HepG2 (cell line): Measurements from ENCODE around the gene OR2A25. TPM values are rescaled to one million over a fixed set of nuclear protein-coding genes. Genes with fewer than 3 reads are reported as not detected.

ENCODE experiments used
- ATAC-seq: fragments of 200-7000 bp; cut with Tn5 transposase; 3 replicates; pipeline ENCODE4 v1.9.1; 2020; ENCODE audit warnings: mild to moderate bottlenecking, moderate library complexity
- BruUV-seq: library from RNA; stranded (reverse); fragments of 400-500 nt; replicated peaks from 2 replicates; lab custom pipeline; 2021; lab: Mats Ljungman, UMichigan
- CTCF ChIA-PET: fragments of 300-600 bp; formaldehyde crosslinking; extraction: SDS; loops from one replicate; lab custom pipeline; 2021; ENCODE audit warnings: low total read pairs, inconsistent platforms, low intra/inter-chr PET ratio; lab: Yijun Ruan, JAX
- POLR2A ChIA-PET: fragments of 350-600 bp; sonication (Branson Sonifier 250); formaldehyde crosslinking; loops from one replicate; lab custom pipeline; 2020; ENCODE audit warnings: antibody characterized with exemption, inconsistent platforms; lab: Yijun Ruan, JAX
- DNase-seq: peaks from one replicate; pipeline ENCODE4 v3.0.0-alpha.2; 2015; ENCODE audit warnings: low spot score
- FAIRE-seq: peaks from 3 replicates; lab custom pipeline; 2011; peaks lifted over from hg19 to GRCh38; lab: Jason Lieb, UNC
- H2AFZ ChIP-seq: one replicate; pipeline ENCODE4 v1.6.1; 2011; ENCODE audit warnings: low read length, inconsistent platforms
- H3K27ac ChIP-seq: fragments of 300-600 bp; 3 replicates; pipeline ENCODE4 v1.8.0; 2011; ENCODE audit warnings: mixed run types, mild to moderate bottlenecking, mixed read lengths, low read length, inconsistent platforms; ENCODE audit not compliant: insufficient read depth; ENCODE audit errors: extremely low read length
- H3K27me3 ChIP-seq, 2 experiments: fragments of 200-600 bp in 1 of 2; 2 replicates in 1 of 2; 3 replicates in 1 of 2; pipeline versions ENCODE4 v1.6.0 to v1.8.0; 2011; ENCODE audit warnings: low read length in 2 of 2, mild to moderate bottlenecking in 2 of 2, moderate library complexity in 2 of 2, inconsistent platforms in 1 of 2; ENCODE audit not compliant: insufficient read depth in 2 of 2, control insufficient read depth in 1 of 2
- H3K36me3 ChIP-seq, 2 experiments: fragments of 200-600 bp in 1 of 2; replicated peaks in 1 of 2; 2 replicates in 1 of 2; 3 replicates in 1 of 2; pipeline versions ENCODE4 v1.5.1 to v1.8.0; 2011; ENCODE audit warnings: low read length in 2 of 2, inconsistent platforms in 1 of 2; ENCODE audit not compliant: insufficient read depth in 2 of 2, control insufficient read depth in 1 of 2
- H3K4me1 ChIP-seq: 2 replicates; pipeline ENCODE4 v1.5.1; 2012; ENCODE audit warnings: low read length, inconsistent platforms; ENCODE audit not compliant: insufficient read depth
- H3K4me2 ChIP-seq: 2 replicates; pipeline ENCODE4 v1.6.0; 2011; ENCODE audit warnings: low read depth, low read length, inconsistent platforms
- H3K4me3 ChIP-seq, 3 experiments: fragments of 200-600 bp in 1 of 3; sonication (generic), shearing (Covaris generic) in 1 of 3; replicated peaks in 1 of 3; 2 replicates each; pipeline ENCODE4 v1.5.1; 2011 to 2016; ENCODE audit warnings: low read length in 3 of 3, inconsistent platforms in 2 of 3, low read depth in 2 of 3, mild to moderate bottlenecking in 2 of 3, control low read depth in 1 of 3, mixed read lengths in 1 of 3; ENCODE audit not compliant: insufficient read depth in 1 of 3
- H3K79me2 ChIP-seq: one replicate; pipeline ENCODE4 v1.6.1; 2011; ENCODE audit warnings: low read length, inconsistent platforms; ENCODE audit not compliant: insufficient read depth
- H3K9ac ChIP-seq: 2 replicates; pipeline ENCODE4 v1.6.0; 2011; ENCODE audit warnings: mild to moderate bottlenecking, low read depth, low read length, inconsistent platforms; ENCODE audit not compliant: insufficient read depth
- H3K9me3 ChIP-seq: 2 replicates; pipeline ENCODE4 v1.5.1; 2012; ENCODE audit warnings: mild to moderate bottlenecking, low read length
- H4K20me1 ChIP-seq: 2 replicates; pipeline ENCODE4 v1.6.0; 2011; ENCODE audit warnings: inconsistent platforms, mild to moderate bottlenecking, low read length, moderate library complexity; ENCODE audit not compliant: insufficient read depth
- CREBL2 ChIP-seq: sonication (generic); formaldehyde crosslinking; IDR thresholded peaks from 2 replicates; pipeline ENCODE4 v1.8.1; 2023; ENCODE audit warnings: missing genetic modification reagents, mild to moderate bottlenecking, borderline replicate concordance
- ELK4 ChIP-seq: sonication (generic); formaldehyde crosslinking; IDR thresholded peaks from 2 replicates; pipeline ENCODE4 v1.9.0; 2021; ENCODE audit warnings: missing genetic modification reagents, borderline replicate concordance
- IKZF5 ChIP-seq: IDR thresholded peaks from 2 replicates; pipeline ENCODE4 v1.6.1; 2018; ENCODE audit warnings: missing genetic modification reagents, mild to moderate bottlenecking, missing compliant biosample characterization
- ISL2 ChIP-seq: sonication (generic); formaldehyde crosslinking; IDR thresholded peaks from 2 replicates; pipeline ENCODE4 v1.5.0; 2020; ENCODE audit warnings: missing genetic modification reagents
- MLXIP ChIP-seq: sonication (generic); formaldehyde crosslinking; IDR thresholded peaks from 2 replicates; pipeline ENCODE4 v1.9.0; 2021; ENCODE audit warnings: missing genetic modification reagents, borderline replicate concordance
- MNT ChIP-seq: fragments of 450-650 bp; IDR thresholded peaks from 2 replicates; pipeline ENCODE4 v1.6.1; 2016
- SP4 ChIP-seq: sonication (generic); formaldehyde crosslinking; IDR thresholded peaks from 2 replicates; pipeline ENCODE4 v1.8.1; 2023; ENCODE audit warnings: mild to moderate bottlenecking, missing genetic modification reagents
- TOE1 ChIP-seq: sonication (generic); formaldehyde crosslinking; IDR thresholded peaks from 2 replicates; pipeline ENCODE4 v1.4.0; 2020; ENCODE audit warnings: mild to moderate bottlenecking, missing genetic modification reagents
- ZBTB3 ChIP-seq: sonication (generic); formaldehyde crosslinking; IDR thresholded peaks from 2 replicates; pipeline ENCODE4 v1.4.0; 2020; ENCODE audit warnings: low read depth, mild to moderate bottlenecking, moderate library complexity, missing genetic modification reagents, borderline replicate concordance
- whole genome bisulfite sequencing: methylation state at CpG from one replicate; pipeline ENCODE4 v1.1.6; 2017; ENCODE audit warnings: low lambda C conversion rate; 5-methylcytosine and 5-hydroxymethylcytosine counted together
- in situ Hi-C: cut with HindIII; loops from 2 replicates; pipeline ENCODE4 v1.10.0; 2017; ENCODE audit warnings: low pct_unique_long_range_greater_than_20kb; ENCODE audit not compliant: extremely low pct_ligation_motif_present
- intact Hi-C: fragments of 100-400 bp; cut with micrococcal nuclease; formaldehyde crosslinking; loops from one replicate; pipeline ENCODE4 v1.10.0; 2022; ENCODE audit not compliant: unreplicated experiment
- polyA plus RNA-seq, 8 experiments: library from polyadenylated mRNA; depleted of rRNA in 3 of 8; stranded (reverse) in 7 of 8; unstranded in 1 of 8; fragments of >200 nt; fragmentation: Illumina TruSeq in 4 of 8; extraction: Trizol in 4 of 8; gene quantifications; 2 replicates each; pipeline versions ENCODE4 v1.2.1 to v1.2.3, GENCODE V29; 2011 to 2016; ENCODE audit warnings: low read depth in 4 of 8, missing spikeins in 1 of 8, mixed read lengths in 1 of 8; ENCODE audit not compliant: insufficient read depth in 1 of 8
- total RNA-seq, 5 experiments: library from RNA; depleted of rRNA; stranded (reverse); fragments of >200 nt; fragmentation: Illumina TruSeq; extraction: Trizol; gene quantifications; 2 replicates each; pipeline ENCODE4 v1.2.3, GENCODE V29; 2016; ENCODE audit warnings: low read depth in 1 of 5

Gene OR2A25
- total and polyA plus RNA-seq, 2 of the 13 experiments (the other 11 are each of a cell fraction or from before 2014, with no cell fraction given): 0.07 TPM; not detected in 1

GRCh38 chr7:144020340-144020739, 49.3 kb upstream of the OR2A25 start:
- in situ Hi-C loops (no loop called here), intact Hi-C loops (no loop called here)
- H3K36me3 ChIP-seq: no peaks in the 10 kb centered on the region
- CTCF ChIA-PET: no interaction called here
- 13% methylated on average over 3 of the region's 3 CpGs for WGBS
- ATAC-seq (no peak), DNase-seq (no peak), FAIRE-seq (no peak)
- no peak overlapping the region for H3K4me2 ChIP-seq
- H4K20me1 ChIP-seq: no peaks in the 10 kb centered on the region
- no peaks in the 10 kb centered on the region for H3K79me2 ChIP-seq
- POLR2A ChIA-PET: no interaction called here
- no peaks in the 10 kb centered on the region for H3K9me3 ChIP-seq
- TF ChIP-seq ZBTB3 (CRISPR knock-in tag) (no peak), IKZF5 (no peak)
- H3K4me1 ChIP-seq: no peaks in the 10 kb centered on the region
- no peaks in the 10 kb centered on the region for H3K27me3 ChIP-seq
- no peak overlapping the region for H2AFZ ChIP-seq
- H3K9ac ChIP-seq: no peak overlapping the region
- no peak overlapping the region for H3K4me3 ChIP-seq
- H3K27ac ChIP-seq: no peak overlapping the region
- no TSS peak for BruUV-seq

GRCh38 chr7:144022169-144022568, 47.4 kb upstream of the OR2A25 start:
- ChIA-PET POLR2A (no interaction called here), CTCF (no interaction called here)
- intact Hi-C loops: no loop called here
- DNase-seq (no peak), FAIRE-seq (no peak), ATAC-seq (no peak)
- Histone ChIP-seq H3K4me1 (no peaks in the 10 kb centered on the region), H3K27ac (no peak overlapping the region), H3K9me3 (no peaks in the 10 kb centered on the region), H3K79me2 (no peaks in the 10 kb centered on the region), H3K27me3 (no peaks in the 10 kb centered on the region), H4K20me1 (no peaks in the 10 kb centered on the region), H3K4me2 (no peak overlapping the region), H3K36me3 (no peaks in the 10 kb centered on the region), H2AFZ (no peak overlapping the region), H3K9ac (no peak overlapping the region), H3K4me3 (no peak overlapping the region)
- BruUV-seq: no TSS peak
- in situ Hi-C loops: no loop called here
- TF ChIP-seq ISL2 (CRISPR knock-in tag): no peak
- no peak for TF ChIP-seq ELK4
- TF ChIP-seq SP4: no peak
- TF ChIP-seq CREBL2 (CRISPR knock-in tag): no peak
- TF ChIP-seq MNT: no peak
- TF ChIP-seq MLXIP (CRISPR knock-in tag): no peak
- no peak for TF ChIP-seq TOE1 (CRISPR knock-in tag)
- TF ChIP-seq ZBTB3 (CRISPR knock-in tag): no peak
